Hepatocyte (in vitro differentiated cells): ENCODE data around the gene SPHK1. TPM values are rescaled to one million over a fixed set of nuclear protein-coding genes. Genes with fewer than 3 reads are reported as not detected.

ENCODE experiments used
- DNase-seq: peaks from one replicate; pipeline ENCODE4 v3.0.0-alpha.2; 2016; ENCODE audit warnings: low spot score
- H2AFZ ChIP-seq: fragments of 200-600 bp; sonication (generic); 2 replicates; pipeline ENCODE4 v1.6.0; 2016; ENCODE audit warnings: antibody characterized with exemption, mild to moderate bottlenecking
- H3K27ac ChIP-seq: fragments of 200-600 bp; sonication (generic); 2 replicates; pipeline ENCODE4 v1.5.1; 2016; ENCODE audit warnings: mild to moderate bottlenecking
- H3K27me3 ChIP-seq: fragments of 200-600 bp; sonication (generic); 2 replicates; pipeline ENCODE4 v1.6.1; 2016
- H3K36me3 ChIP-seq: fragments of 200-600 bp; sonication (generic); replicated peaks from 2 replicates; pipeline ENCODE4 v1.5.1; 2016; ENCODE audit warnings: low read depth; ENCODE audit not compliant: insufficient read depth
- H3K4me1 ChIP-seq: fragments of 200-600 bp; sonication (generic); 2 replicates; pipeline ENCODE4 v1.5.1; 2016; ENCODE audit warnings: mild to moderate bottlenecking, moderate library complexity; ENCODE audit not compliant: insufficient read depth
- H3K4me2 ChIP-seq: fragments of 200-600 bp; sonication (generic); 2 replicates; pipeline ENCODE4 v1.6.0; 2016
- H3K4me3 ChIP-seq: fragments of 200-600 bp; sonication (generic); 2 replicates; pipeline ENCODE4 v1.5.1; 2016; ENCODE audit warnings: mild to moderate bottlenecking
- H3K79me2 ChIP-seq: fragments of 200-600 bp; sonication (generic); 2 replicates; pipeline ENCODE4 v1.6.0; 2017; ENCODE audit warnings: mild to moderate bottlenecking
- H3K9me2 ChIP-seq: fragments of 200-600 bp; sonication (generic); replicated peaks from 2 replicates; pipeline ENCODE4 v1.6.0; 2017; ENCODE audit warnings: mild to moderate bottlenecking; ENCODE audit not compliant: insufficient read depth
- H3K9me3 ChIP-seq: fragments of 200-600 bp; sonication (generic); 2 replicates; pipeline ENCODE4 v1.5.1; 2016; ENCODE audit warnings: low read depth, mild to moderate bottlenecking
- H4K20me1 ChIP-seq: fragments of 200-600 bp; sonication (generic); 2 replicates; pipeline ENCODE4 v1.6.0; 2016; ENCODE audit warnings: mild to moderate bottlenecking; ENCODE audit not compliant: insufficient read depth, poor library complexity, severe bottlenecking
- EZH2 ChIP-seq: fragments of 200-600 bp; sonication (generic); IDR thresholded peaks from 2 replicates; pipeline ENCODE4 v1.6.1; 2016; ENCODE audit warnings: antibody characterized with exemption, mild to moderate bottlenecking, borderline replicate concordance
- EZH2phosphoT487 ChIP-seq: fragments of 200-600 bp; sonication (generic); IDR thresholded peaks from one replicate; pipeline ENCODE4 v1.6.1; 2018; ENCODE audit warnings: antibody characterized with exemption, mild to moderate bottlenecking, low read depth, moderate library complexity; ENCODE audit not compliant: unreplicated experiment, severe bottlenecking
- WGBS: methylation state at CpG from one replicate; pipeline ENCODE4 v1.1.6; 2016; ENCODE audit warnings: low lambda C conversion rate; ENCODE audit errors: missing lambda C conversion rate; 5-methylcytosine and 5-hydroxymethylcytosine counted together
- polyA plus RNA-seq: library from polyadenylated mRNA; unstranded; fragments of >200 nt; fragmentation: Nextera tagmentation; extraction: Ambion mirVana; gene quantifications from 2 replicates; pipeline ENCODE4 v1.2.1, GENCODE V29; 2016
- total RNA-seq: library from RNA; depleted of rRNA; stranded (reverse); fragments of >200 nt; gene quantifications from 2 replicates; pipeline ENCODE4 v1.2.3, GENCODE V29; 2014
- TF ChIP-seq, protein P1 (sequence below): fragments of 200-600 bp; sonication (generic); IDR thresholded peaks from 2 replicates; pipeline ENCODE4 v1.5.1; 2016; ENCODE audit warnings: antibody characterized with exemption, mild to moderate bottlenecking; ENCODE audit not compliant: poor library complexity

The SPHK1 gene
- total and polyA plus RNA-seq, 2 experiments from 2014 or later: 5.2 to 15.2 TPM

- 86% methylated on average over 15 of the region's 15 CpGs for WGBS
- Histone ChIP-seq H3K9me3 (no peaks in the 10 kb centered on the region), H3K4me2 (no peak overlapping the region), H3K27me3 (no peaks in the 10 kb centered on the region), H3K4me3 (no peak overlapping the region), H3K4me1 (peaks cover 4% of the 10 kb centered on the region), H3K27ac (no peak overlapping the region), H3K79me2 (peaks cover 39% of the 10 kb centered on the region), H2AFZ (no peak overlapping the region), H4K20me1 (peaks cover 16% of the 10 kb centered on the region), H3K9me2 (no peaks in the 10 kb centered on the region), H3K36me3 (no peaks in the 10 kb centered on the region)
- TF ChIP-seq, protein P1, sequence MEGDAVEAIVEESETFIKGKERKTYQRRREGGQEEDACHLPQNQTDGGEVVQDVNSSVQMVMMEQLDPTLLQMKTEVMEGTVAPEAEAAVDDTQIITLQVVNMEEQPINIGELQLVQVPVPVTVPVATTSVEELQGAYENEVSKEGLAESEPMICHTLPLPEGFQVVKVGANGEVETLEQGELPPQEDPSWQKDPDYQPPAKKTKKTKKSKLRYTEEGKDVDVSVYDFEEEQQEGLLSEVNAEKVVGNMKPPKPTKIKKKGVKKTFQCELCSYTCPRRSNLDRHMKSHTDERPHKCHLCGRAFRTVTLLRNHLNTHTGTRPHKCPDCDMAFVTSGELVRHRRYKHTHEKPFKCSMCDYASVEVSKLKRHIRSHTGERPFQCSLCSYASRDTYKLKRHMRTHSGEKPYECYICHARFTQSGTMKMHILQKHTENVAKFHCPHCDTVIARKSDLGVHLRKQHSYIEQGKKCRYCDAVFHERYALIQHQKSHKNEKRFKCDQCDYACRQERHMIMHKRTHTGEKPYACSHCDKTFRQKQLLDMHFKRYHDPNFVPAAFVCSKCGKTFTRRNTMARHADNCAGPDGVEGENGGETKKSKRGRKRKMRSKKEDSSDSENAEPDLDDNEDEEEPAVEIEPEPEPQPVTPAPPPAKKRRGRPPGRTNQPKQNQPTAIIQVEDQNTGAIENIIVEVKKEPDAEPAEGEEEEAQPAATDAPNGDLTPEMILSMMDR: no peak
- no peak for TF ChIP-seq EZH2
- TF ChIP-seq EZH2phosphoT487: no peak
- DNase-seq: no peak
Measured at GRCh38 chr17:76415786-76416185, 31.4 kb downstream of the SPHK1 start.

DNA sequence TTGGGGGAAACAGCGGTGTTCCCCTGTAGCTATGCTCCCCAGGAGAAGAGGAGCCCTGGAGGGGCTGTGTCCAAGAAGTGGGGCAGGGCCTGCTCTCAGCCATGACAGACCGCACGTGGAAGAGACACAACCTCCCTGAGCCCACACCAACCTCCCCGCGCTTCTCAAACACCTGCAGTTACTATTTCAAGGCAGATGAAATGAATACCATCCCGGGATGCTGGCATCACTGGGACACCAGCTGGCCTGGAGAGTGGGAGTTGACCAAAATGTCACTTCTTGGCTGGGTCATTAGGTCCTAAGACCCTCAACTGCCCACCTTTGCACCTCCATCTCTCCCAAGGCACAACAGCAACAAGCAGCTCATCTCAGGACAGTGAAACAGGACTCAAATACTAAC is 32.0 kb downstream of the SPHK1 start:
- Histone ChIP-seq H3K4me1 (peaks cover 4% of the 10 kb centered on the region), H3K27ac (no peak overlapping the region)
- 94% methylated on average over 6 of the region's 6 CpGs for WGBS

GRCh38 chr17:76416899-76417298 is 32.5 kb downstream of the SPHK1 start:
- H3K4me1 ChIP-seq: peaks cover 4% of the 10 kb centered on the region
- no peaks in the 10 kb centered on the region for H3K9me3 ChIP-seq
- no peaks in the 10 kb centered on the region for H3K27me3 ChIP-seq
- H3K79me2 ChIP-seq: peaks cover 46% of the 10 kb centered on the region
- DNase-seq: no peak
- WGBS: 97% methylated on average over 4 of the region's 4 CpGs
- no peaks in the 10 kb centered on the region for H3K9me2 ChIP-seq
- H3K4me2 ChIP-seq: no peak overlapping the region
- TF ChIP-seq, protein P1: no peak
- no peak for TF ChIP-seq EZH2
- TF ChIP-seq EZH2phosphoT487: no peak
- peaks cover 16% of the 10 kb centered on the region for H4K20me1 ChIP-seq
- no peak overlapping the region for H3K4me3 ChIP-seq
- H2AFZ ChIP-seq: no peak overlapping the region
- no peaks in the 10 kb centered on the region for H3K36me3 ChIP-seq
- no peak overlapping the region for H3K27ac ChIP-seq

More for the DNA sequence above, 32.0 kb downstream of the SPHK1 start:
- Histone ChIP-seq H3K9me3 (no peaks in the 10 kb centered on the region), H3K36me3 (no peaks in the 10 kb centered on the region), H4K20me1 (peaks cover 16% of the 10 kb centered on the region), H3K27me3 (no peaks in the 10 kb centered on the region), H3K4me2 (no peak overlapping the region), H3K79me2 (peaks cover 42% of the 10 kb centered on the region), H2AFZ (no peak overlapping the region), H3K9me2 (no peaks in the 10 kb centered on the region), H3K4me3 (no peak overlapping the region)
- DNase-seq: no peak
- no peak for TF ChIP-seq EZH2phosphoT487
- no peak for TF ChIP-seq EZH2
- TF ChIP-seq, protein P1: no peak
